ENCODE results near the gene CSF3R. TPM values are rescaled to one million over a fixed set of nuclear protein-coding genes. Genes with fewer than 3 reads are reported as not detected.
"Not testable (repeated sequence)": the region's sequence is repeated elsewhere in the genome, so short reads cannot be mapped to it uniquely, and the experiment has no call there.

CSF3R gene
- total RNA-seq, 4 donors from 2014 or later: 0.60 to 2.7 (median 2.1) TPM

DNA sequence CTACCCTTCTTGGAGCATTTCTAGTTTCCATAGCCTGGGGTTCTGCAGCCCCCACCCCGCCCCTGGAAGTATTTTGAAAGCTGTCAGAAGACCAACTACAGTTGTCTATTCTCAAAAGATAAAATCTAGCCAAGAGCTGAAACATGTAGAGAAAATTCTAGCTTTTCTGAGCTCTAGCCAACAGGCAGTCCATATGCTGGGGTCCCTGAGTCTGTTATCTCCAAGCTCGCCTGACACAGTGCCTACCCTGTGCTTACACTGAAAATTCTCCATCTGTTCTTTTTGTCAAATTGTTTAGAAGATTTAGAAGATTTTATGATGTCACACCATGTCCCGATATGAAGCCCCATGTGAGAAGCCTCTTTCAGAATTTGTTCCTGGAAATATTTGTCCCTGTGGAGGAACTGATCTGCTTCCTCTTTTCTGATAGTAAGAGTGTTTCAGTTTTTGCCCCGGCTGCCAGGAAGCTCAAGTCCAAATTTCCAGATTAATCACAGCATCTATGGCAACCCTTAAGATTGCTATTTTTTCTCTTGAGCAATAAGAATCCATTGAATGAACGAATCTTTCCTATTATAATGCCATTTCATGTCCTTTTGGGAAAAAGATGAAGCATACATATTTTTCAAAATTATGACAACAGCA is 23.7 kb upstream of the CSF3R start:
- Histone ChIP-seq H3K4me1 (no peaks in the 10 kb centered on the region), H3K27ac (no peak overlapping the region), H3K27me3 (peaks cover 36% of the 10 kb centered on the region), H3K9me3 (no peaks in the 10 kb centered on the region), H3K36me3 (no peaks in the 10 kb centered on the region), H3K4me3 (no peak overlapping the region)
- no peak for DNase-seq (ENCODE audit: low spot score in 2 of 2)
- 64% methylated on average over 5 of the region's 5 CpGs for WGBS
- TF ChIP-seq POLR2AphosphoS5 (IDR thresholded peaks at IDR 0.05): no peak
- TF ChIP-seq EP300 (IDR thresholded peaks at IDR 0.05): no peak
- TF ChIP-seq, protein P1, sequence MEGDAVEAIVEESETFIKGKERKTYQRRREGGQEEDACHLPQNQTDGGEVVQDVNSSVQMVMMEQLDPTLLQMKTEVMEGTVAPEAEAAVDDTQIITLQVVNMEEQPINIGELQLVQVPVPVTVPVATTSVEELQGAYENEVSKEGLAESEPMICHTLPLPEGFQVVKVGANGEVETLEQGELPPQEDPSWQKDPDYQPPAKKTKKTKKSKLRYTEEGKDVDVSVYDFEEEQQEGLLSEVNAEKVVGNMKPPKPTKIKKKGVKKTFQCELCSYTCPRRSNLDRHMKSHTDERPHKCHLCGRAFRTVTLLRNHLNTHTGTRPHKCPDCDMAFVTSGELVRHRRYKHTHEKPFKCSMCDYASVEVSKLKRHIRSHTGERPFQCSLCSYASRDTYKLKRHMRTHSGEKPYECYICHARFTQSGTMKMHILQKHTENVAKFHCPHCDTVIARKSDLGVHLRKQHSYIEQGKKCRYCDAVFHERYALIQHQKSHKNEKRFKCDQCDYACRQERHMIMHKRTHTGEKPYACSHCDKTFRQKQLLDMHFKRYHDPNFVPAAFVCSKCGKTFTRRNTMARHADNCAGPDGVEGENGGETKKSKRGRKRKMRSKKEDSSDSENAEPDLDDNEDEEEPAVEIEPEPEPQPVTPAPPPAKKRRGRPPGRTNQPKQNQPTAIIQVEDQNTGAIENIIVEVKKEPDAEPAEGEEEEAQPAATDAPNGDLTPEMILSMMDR (IDR thresholded peaks at IDR 0.05): no peak
- TF ChIP-seq POLR2A (IDR thresholded peaks at IDR 0.05): no peak

DNA sequence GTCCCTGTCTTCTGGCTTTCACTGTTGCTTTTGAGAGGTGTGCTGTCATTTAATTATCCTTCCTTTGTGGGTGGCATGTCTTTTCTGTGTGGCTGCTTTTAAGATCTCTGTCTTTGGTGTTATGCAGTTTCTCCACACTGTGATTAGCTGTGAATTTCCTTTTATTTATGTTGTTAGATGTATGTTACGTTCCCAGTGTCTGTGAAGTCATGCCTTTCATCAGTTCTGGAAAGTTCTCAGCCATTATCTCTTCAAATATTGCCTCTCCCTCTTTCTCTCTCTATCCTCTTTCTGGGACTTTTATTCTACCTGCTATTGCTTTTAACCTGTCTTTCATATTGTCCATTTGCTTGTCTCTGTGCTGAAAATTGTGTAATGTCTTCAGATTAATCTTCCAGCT is 21.0 kb upstream of the CSF3R start:
- Histone ChIP-seq H3K9me3 (no peaks in the 10 kb centered on the region), H3K27ac (no peak overlapping the region), H3K4me1 (no peaks in the 10 kb centered on the region), H3K4me3 (no peak overlapping the region), H3K36me3 (no peaks in the 10 kb centered on the region), H3K27me3 (peaks cover 30% of the 10 kb centered on the region)
- no peak for DNase-seq (ENCODE audit: low spot score in 2 of 2)
- TF ChIP-seq EP300 (IDR thresholded peaks at IDR 0.05): no peak
- TF ChIP-seq, protein P1 (IDR thresholded peaks at IDR 0.05): no peak
- TF ChIP-seq POLR2A (IDR thresholded peaks at IDR 0.05): no peak
- no peak for TF ChIP-seq POLR2AphosphoS5 (IDR thresholded peaks at IDR 0.05)
- WGBS: 65% methylated on average over 1 of the region's 1 CpG

- Histone ChIP-seq H3K27me3 (peaks cover 28% of the 10 kb centered on the region), H3K9me3 (no peaks in the 10 kb centered on the region), H3K36me3 (no peaks in the 10 kb centered on the region), H3K4me3 (no peak overlapping the region), H3K4me1 (no peaks in the 10 kb centered on the region), H3K27ac (no peak overlapping the region)
- TF ChIP-seq, protein P1 (IDR thresholded peaks at IDR 0.05): no peak
- WGBS: 95% methylated on average over 1 of the region's 1 CpG
- no peak for DNase-seq (ENCODE audit: low spot score in 2 of 2)
Observed at GRCh38 chr1:36503159-36503558, 20.4 kb upstream of the CSF3R start.

- Histone ChIP-seq H3K27me3 (peaks cover 23% of the 10 kb centered on the region), H3K4me1 (no peaks in the 10 kb centered on the region), H3K27ac (no peak overlapping the region), H3K4me3 (no peak overlapping the region), H3K36me3 (no peaks in the 10 kb centered on the region), H3K9me3 (no peaks in the 10 kb centered on the region)
- TF ChIP-seq, protein P1 (IDR thresholded peaks at IDR 0.05): no peak
- TF ChIP-seq EP300 (IDR thresholded peaks at IDR 0.05): no peak
- TF ChIP-seq POLR2AphosphoS5 (IDR thresholded peaks at IDR 0.05): no peak
- TF ChIP-seq POLR2A (IDR thresholded peaks at IDR 0.05): no peak
- DNase-seq (ENCODE audit: low spot score in 2 of 2): no peak
- WGBS: 59% methylated on average over 2 of the region's 2 CpGs
Observed at GRCh38 chr1:36502616-36503015, 19.9 kb upstream of the CSF3R start.

- DNase-seq (ENCODE audit: low spot score in 2 of 2): peak in 1 of 2 donors; percentile 3
- WGBS: 87% methylated on average over 4 of the region's 4 CpGs
- not testable (repeated sequence) for H3K4me3 ChIP-seq, H3K4me1 ChIP-seq, H3K36me3 ChIP-seq, H3K27ac ChIP-seq, H3K9me3 ChIP-seq
- peaks cover 19% of the 10 kb centered on the region for H3K27me3 ChIP-seq
Observed at GRCh38 chr1:36501911-36502310, 19.2 kb upstream of the CSF3R start.

DNA sequence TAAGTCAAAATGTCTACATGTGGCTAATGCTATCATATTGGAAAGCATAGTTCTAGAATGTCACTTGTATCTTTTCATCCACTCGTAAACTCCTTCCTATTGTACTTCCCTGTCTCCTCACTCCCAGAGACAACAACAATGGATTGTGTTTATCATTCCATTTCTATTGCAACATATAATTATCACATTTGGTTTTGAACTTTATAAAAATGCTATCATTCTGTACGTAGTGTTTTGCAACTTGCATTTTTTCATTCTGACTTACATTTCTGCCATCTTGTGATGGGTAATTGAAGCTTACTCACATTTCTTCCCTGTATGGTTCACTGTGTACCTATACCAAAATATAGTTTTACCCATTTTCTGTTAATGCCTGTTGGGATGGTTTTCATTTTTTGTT is 14.5 kb upstream of the CSF3R start:
- H3K9me3 ChIP-seq: no peaks in the 10 kb centered on the region
- TF ChIP-seq POLR2A (IDR thresholded peaks at IDR 0.05) (no peak), EP300 (IDR thresholded peaks at IDR 0.05) (no peak), POLR2AphosphoS5 (IDR thresholded peaks at IDR 0.05) (no peak)
- TF ChIP-seq, protein P1 (IDR thresholded peaks at IDR 0.05): no peak
- 61% methylated on average over 2 of the region's 2 CpGs for WGBS
- H3K36me3 ChIP-seq: no peaks in the 10 kb centered on the region
- H3K27ac ChIP-seq: no peak overlapping the region
- DNase-seq (ENCODE audit: low spot score in 2 of 2): no peak
- peaks cover 3% of the 10 kb centered on the region for H3K27me3 ChIP-seq
- no peak overlapping the region for H3K4me3 ChIP-seq
- H3K4me1 ChIP-seq: no peaks in the 10 kb centered on the region

All from suprapubic skin (tissue), 4 donors.